Large intestine (tissue), 3 donors: Measurements from ENCODE around the gene ADGRD2. TPM values are rescaled to one million over a fixed set of nuclear protein-coding genes. Genes with fewer than 3 reads are reported as not detected.
A peak's percentile ranks its signal among the peaks of the same experiment; 100 is the strongest.

Experiments used
- DNase-seq, 2 donors: peaks; one replicate each; pipeline versions ENCODE4 v3.0.0 to v3.0.0-alpha.2; 2013
- H3K27ac ChIP-seq: one replicate; pipeline ENCODE4 v1.5.1; 2013; ENCODE audit warnings: low read length
- H3K27me3 ChIP-seq: 2 replicates; pipeline ENCODE4 v1.6.1; 2013; ENCODE audit warnings: low read length; ENCODE audit not compliant: control insufficient read depth, insufficient read depth
- H3K36me3 ChIP-seq: 2 replicates; pipeline ENCODE4 v1.6.1; 2013; ENCODE audit warnings: low read length; ENCODE audit not compliant: control insufficient read depth, insufficient read depth
- H3K4me1 ChIP-seq: one replicate; pipeline ENCODE4 v1.6.1; 2013; ENCODE audit warnings: low read length; ENCODE audit not compliant: control insufficient read depth, insufficient read depth
- H3K4me3 ChIP-seq: one replicate; pipeline ENCODE4 v1.5.1; 2013; ENCODE audit warnings: low read length
- H3K9me3 ChIP-seq: one replicate; pipeline ENCODE4 v1.6.1; 2013; ENCODE audit warnings: mild to moderate bottlenecking, low read depth, low read length, moderate library complexity; ENCODE audit not compliant: control insufficient read depth
- WGBS: methylation state at CpG from one replicate; pipeline ENCODE4 v1.1.5; 2013; ENCODE audit warnings: low lambda C conversion rate; ENCODE audit not compliant: insufficient coverage; 5-methylcytosine and 5-hydroxymethylcytosine counted together
- polyA plus RNA-seq: library from polyadenylated mRNA; unstranded; fragments of 120-200 nt; gene quantifications from one replicate; pipeline ENCODE4 v1.2.1, GENCODE V29; 2013

The ADGRD2 gene
- polyA plus RNA-seq, 1 donor: not detected

DNA sequence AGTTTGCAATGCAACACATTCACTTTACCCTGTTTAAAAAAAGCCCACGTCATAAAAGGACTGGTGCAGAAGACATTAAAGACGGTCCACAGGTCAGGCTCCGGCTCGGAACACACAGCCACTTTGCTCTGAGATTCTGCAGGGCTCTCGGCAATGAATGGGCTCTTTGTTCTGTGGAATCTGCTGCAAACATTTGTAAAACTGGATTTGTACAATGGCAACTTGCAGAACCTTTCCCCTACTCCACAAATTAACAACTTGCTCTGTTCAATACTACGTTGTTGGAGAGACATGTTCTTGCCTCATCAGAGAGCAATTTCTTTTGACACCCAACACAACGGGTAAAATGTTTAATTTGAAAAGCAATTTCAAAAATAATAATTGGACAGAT lies 70.0 kb downstream of the ADGRD2 start:
- H3K4me1 ChIP-seq: no peaks in the 10 kb centered on the region
- peaks cover 8% of the 10 kb centered on the region for H3K36me3 ChIP-seq
- H3K27me3 ChIP-seq: no peaks in the 10 kb centered on the region
- WGBS: 11% methylated on average over 1 of the region's 7 CpGs
- H3K4me3 ChIP-seq: no peak overlapping the region
- H3K9me3 ChIP-seq: no peaks in the 10 kb centered on the region
- peak; percentile 35 to 65 for DNase-seq
- H3K27ac ChIP-seq: peak overlapping the region; percentile 1

DNA sequence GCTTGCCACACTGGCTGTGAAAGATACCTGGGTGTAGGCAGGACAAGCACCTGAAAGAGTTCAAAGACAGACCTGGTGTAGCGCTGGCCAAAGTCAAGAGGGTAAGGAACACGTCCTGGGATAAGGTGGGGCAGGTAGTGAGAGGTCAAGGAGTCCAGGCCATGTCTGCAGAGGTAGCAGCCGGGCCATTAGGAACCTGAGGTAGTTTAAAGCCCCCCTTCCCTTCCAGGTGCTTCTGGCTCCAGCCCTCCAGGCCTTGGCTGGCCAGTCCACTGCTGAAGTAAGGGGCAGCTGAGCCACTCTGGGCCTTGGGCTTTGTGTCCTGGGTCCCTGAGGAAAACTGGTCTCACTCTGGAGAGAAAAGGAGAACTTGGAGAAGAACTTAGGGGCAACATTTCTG lies 70.9 kb downstream of the ADGRD2 start:
- no peak overlapping the region for H3K4me3 ChIP-seq
- no peak for DNase-seq
- H3K27ac ChIP-seq: no peak overlapping the region

DNA sequence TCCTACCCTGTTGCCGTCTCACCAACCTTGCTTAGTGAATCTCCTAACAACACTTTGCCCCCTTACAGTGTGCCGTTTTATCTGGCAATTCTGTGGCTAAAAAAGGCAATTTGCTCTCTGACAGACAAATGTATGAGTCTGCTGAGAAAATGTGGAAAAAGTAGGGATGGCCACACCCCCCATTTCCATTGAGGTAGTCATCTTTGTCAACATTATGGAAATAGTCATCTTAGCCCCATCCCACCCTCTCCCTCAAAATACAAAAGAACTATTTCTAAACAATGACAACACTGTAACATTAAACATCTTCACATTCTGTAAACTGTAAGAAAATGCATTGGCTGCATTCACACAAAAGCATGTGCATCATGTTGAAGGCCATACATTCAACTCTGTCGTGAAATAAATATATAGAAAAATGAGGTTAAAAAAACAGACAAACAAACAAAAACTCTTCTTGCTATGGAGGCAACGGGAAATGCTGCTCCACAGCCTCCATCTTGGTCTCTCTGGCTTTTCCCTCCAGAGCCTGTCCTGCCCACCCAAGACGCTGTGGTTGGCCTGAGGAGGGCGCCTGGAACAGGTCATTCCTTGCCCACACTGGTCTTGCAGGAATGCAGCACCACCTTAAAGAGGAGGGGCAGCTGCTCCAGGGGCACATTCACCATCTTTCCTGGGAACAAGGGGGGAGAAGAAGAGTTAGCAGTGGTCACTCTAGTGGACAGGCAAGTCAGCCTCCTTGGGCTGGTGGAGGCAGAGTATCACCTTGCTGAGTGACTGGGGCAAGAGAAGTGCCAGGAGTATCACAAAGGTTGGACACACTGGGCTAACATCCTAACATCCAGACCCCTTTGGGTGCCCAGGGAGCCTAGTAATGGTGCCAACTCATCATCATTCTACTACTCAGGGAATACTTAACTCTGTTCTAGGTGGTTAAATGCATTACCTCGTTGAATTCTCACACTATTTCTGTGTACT lies 72.2 kb downstream of the ADGRD2 start:
- Histone ChIP-seq H3K4me1 (no peaks in the 10 kb centered on the region), H3K9me3 (no peaks in the 10 kb centered on the region), H3K27ac (no peak overlapping the region), H3K36me3 (peaks cover 20% of the 10 kb centered on the region), H3K4me3 (no peak overlapping the region), H3K27me3 (no peaks in the 10 kb centered on the region)
- WGBS: 86% methylated on average over 1 of the region's 7 CpGs
- DNase-seq: no peak

More for the DNA sequence above, 70.9 kb downstream of the ADGRD2 start:
- WGBS: no CpG with 5 or more reads among the region's 3 CpGs
- Histone ChIP-seq H3K4me1 (no peaks in the 10 kb centered on the region), H3K36me3 (peaks cover 14% of the 10 kb centered on the region), H3K9me3 (no peaks in the 10 kb centered on the region), H3K27me3 (no peaks in the 10 kb centered on the region)

DNA sequence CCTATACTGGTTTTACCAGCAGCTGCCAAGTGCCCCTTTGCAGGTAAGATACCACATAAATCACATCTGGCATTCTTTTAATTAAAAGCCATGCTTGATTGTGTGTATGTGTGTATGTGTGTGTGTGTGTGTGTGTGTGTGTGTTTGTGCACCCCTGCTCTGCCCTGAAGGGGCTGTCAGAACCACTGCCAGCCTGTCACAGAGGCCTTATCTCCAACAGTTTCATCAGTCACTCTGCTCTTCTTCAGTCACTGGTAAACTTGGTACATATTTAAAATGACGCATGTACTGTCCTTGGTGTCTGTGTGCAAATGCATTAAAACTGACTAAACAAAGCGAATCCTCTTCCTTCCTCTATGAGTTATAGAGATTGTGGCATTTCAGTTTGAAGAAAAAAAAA lies 75.9 kb downstream of the ADGRD2 start:
- no peak overlapping the region for H3K27ac ChIP-seq
- DNase-seq: no peak
- no peaks in the 10 kb centered on the region for H3K27me3 ChIP-seq
- no peak overlapping the region for H3K4me3 ChIP-seq
- H3K9me3 ChIP-seq: no peaks in the 10 kb centered on the region
- H3K36me3 ChIP-seq: peaks cover 18% of the 10 kb centered on the region
- H3K4me1 ChIP-seq: no peaks in the 10 kb centered on the region
- WGBS: no CpG with 5 or more reads among the region's 2 CpGs

DNA sequence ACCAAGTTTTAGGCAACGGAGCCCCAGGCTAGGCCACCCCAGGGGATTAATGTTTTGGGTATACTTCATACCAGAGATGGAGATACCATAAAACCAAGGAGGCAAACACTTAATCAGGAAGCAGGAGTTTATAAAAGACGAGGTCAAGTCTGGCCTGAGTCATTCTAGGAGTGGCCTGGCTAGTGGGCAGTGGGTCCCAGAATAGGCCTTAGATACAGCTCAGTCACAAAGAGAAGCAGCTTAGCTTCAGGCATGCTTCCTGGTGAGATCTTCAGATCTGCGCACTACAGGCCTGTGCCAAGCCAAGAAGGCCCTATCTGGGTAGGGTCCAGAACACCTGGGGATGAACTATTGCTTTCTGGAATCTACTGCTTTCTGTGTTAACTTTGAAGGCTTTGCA lies 77.5 kb downstream of the ADGRD2 start:
- no peaks in the 10 kb centered on the region for H3K9me3 ChIP-seq
- DNase-seq: no peak
- H3K36me3 ChIP-seq: peaks cover 22% of the 10 kb centered on the region
- H3K27ac ChIP-seq: no peak overlapping the region
- WGBS: 100% methylated on average over 1 of the region's 3 CpGs
- H3K27me3 ChIP-seq: no peaks in the 10 kb centered on the region
- H3K4me3 ChIP-seq: no peak overlapping the region
- no peaks in the 10 kb centered on the region for H3K4me1 ChIP-seq

Other genes starting within 250 kb of the ADGRD2 start
- 28.2 TPM for gene NEK6, start 192.5 kb upstream of the ADGRD2 start, polyA plus RNA-seq
- gene PSMB7, start 35.0 kb upstream of the ADGRD2 start, polyA plus RNA-seq: 148 TPM
- 0.09 TPM for gene NR5A1, start 56.9 kb downstream of the ADGRD2 start, polyA plus RNA-seq